GM21390 (cell line): Measurements from ENCODE around the gene HIRIP3.
"Not testable (repeated sequence)": the region's sequence is repeated elsewhere in the genome, so short reads cannot be mapped to it uniquely, and the experiment has no call there.

Source experiments
- ATAC-seq: cut with Tn5 transposase; IDR thresholded peaks from one replicate; pipeline ENCODE4 v1.9.1; 2021; ENCODE audit not compliant: unreplicated experiment

The HIRIP3 gene, protein sequence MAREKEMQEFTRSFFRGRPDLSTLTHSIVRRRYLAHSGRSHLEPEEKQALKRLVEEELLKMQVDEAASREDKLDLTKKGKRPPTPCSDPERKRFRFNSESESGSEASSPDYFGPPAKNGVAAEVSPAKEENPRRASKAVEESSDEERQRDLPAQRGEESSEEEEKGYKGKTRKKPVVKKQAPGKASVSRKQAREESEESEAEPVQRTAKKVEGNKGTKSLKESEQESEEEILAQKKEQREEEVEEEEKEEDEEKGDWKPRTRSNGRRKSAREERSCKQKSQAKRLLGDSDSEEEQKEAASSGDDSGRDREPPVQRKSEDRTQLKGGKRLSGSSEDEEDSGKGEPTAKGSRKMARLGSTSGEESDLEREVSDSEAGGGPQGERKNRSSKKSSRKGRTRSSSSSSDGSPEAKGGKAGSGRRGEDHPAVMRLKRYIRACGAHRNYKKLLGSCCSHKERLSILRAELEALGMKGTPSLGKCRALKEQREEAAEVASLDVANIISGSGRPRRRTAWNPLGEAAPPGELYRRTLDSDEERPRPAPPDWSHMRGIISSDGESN

DNA sequence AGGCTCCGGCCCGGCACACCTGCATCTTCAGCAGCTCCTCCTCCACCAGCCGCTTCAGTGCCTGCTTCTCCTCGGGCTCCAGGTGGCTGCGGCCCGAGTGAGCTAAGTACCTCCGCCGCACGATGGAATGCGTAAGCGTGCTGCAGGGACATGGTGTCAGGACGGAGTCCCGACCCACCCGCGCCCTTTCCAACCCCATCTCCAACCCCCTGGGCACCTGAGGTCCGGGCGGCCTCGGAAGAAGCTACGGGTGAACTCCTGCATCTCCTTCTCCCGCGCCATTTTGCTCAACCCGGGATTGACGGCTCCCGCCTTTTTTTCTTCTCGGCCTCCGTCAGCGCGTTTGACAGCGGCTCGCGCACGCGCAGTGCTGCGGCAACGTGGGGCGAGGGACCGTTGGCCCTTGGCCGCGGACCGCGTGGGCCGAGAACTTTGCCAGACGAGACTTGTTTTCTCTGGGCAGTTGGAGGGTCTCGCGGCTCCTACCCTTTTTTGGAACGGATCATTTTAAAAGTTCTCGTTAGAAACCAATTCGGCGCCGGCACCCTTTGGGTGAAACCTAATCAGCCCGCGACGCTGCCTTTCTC is at the start of gene HIRIP3:
Gene HIRIP3, minus strand, starts transcription at position 294 of the 587 bp plus-strand sequence. Its CDS starts 12 bp downstream, at position 282.
- ATAC-seq: peak; percentile 40

DNA sequence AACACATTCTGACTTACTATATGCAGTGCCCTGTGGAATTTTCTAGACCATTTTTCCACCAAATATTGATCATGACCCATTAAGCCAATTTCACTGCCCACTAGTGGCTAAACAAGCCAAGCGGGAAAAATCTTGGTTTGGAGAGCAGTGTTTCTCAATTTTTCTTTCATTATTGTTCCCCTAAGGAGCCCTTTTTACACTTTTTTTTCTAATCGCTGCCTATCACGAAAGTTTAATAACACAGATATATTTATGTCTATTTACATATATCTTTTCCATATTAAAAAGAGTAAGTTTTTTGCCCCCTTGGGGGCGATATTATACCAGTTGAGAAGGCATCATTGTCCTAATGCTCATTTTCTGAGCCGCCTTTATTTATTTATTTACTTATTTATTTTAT is 46.4 kb upstream of the HIRIP3 start:
- no peak for ATAC-seq

DNA sequence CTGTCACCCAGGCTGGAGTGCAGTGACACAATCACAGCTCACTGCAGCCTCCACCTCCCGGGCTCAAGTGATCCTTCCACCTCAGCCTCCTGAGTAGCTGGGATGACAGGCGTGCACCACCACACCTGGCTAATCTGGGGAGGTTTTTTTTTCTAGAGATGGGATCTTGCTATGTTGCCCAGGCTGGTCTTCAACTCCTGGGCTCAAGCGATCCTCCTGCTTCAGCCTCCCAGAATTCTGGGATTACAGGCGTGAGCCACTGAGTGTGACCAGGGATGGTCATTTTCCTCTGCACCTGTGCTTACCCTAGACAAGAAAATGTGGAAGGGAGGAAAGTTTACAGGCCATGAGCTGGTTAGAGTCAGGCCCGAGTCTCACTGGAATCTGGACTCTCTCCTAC is 45.3 kb upstream of the HIRIP3 start:
- ATAC-seq: not testable (repeated sequence)

DNA sequence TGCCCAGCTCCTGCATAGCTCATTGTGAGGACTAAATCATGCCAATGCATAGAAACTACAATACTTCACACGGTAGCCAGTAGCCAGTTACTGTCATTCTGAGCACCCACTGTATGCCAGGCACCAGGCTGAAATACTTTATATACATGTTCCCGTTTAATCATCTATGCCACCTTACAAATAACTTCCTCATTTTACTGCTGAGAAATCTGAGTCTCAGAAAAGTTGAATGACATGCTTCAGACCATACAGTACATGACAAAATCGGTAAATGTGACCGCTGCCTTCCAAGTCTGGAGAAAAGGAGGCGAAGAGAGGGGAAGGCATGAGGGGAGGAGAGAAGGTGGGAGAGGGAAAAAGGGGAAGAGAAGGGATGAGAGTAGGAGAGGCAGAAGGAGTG is 44.8 kb upstream of the HIRIP3 start:
- ATAC-seq: no peak

DNA sequence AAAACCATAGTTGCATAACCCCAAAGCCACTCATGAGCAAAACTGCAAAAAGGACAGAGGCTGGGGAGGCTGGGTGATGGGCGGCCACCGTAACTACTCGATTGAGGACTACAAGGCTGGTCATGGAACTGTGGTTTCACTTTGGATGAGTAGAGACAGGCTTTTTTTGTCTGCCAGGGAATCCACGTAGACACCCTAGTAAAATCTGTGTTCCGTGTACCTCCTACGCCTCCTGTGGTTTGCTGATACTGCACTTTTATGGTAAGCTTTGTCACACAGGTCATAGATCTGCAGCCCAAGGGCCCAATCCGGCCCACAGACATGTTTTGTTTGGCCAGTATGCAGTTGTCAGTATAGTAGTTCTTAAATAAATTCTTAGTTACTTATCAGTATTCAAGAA is 37.9 kb upstream of the HIRIP3 start:
- no peak for ATAC-seq

DNA sequence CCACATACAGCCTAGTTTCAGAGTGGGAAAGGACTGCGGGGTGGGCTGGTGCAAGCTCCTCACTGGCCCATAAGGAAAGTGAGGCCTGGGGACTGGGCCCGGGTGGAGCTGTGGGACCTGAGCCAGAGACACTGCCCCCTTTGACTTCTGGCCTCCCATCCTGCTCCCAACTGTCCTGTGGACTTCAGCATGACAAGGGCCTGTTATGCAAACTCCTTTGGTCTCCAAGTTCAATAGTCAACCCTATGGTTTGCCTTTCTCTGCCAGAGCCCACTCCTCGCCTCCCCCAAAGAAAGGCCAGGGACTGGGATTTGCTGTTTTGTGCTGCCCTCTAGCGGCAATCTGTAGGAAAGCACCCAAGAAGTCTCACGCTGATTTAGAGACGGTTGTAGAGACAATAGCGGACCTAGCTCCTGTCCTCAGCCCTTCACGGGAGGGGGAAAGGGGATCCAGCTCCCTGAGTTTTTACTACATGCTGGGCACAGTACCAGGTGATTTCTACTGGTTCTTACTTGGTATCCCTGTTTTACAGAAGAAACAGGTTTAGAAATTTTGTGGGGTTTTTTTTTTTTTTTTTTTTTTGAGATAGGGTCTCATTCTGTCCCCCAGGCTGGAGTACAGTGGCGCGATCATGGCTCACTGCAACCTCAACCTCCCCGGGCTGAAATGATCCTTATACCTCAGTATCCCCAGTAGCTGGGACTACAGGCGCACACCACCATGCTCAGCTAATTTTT is 36.8 kb upstream of the HIRIP3 start:
- no peak for ATAC-seq

DNA sequence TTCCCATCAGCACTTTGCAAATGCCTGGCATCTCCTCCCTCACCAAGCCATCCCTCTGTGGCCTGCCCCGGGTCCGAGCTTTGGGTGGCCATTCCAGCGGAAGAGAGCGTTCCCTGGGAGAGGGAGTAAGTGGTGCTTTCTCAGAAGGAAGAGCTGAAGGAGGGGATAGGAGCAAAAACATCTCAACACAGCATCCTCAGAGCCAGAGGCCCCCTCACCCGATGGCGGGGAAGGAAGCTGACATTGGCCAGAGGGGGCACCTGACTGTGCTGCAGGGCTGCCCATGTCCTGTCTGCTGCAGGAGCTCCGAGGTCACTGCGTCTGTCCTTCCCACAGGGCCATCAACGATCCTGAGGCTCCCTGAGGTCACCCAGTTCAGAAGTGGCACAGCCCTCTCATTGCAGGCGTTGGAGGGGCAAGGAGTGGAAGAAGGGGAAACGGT is 36.1 kb upstream of the HIRIP3 start:
- no peak for ATAC-seq

DNA sequence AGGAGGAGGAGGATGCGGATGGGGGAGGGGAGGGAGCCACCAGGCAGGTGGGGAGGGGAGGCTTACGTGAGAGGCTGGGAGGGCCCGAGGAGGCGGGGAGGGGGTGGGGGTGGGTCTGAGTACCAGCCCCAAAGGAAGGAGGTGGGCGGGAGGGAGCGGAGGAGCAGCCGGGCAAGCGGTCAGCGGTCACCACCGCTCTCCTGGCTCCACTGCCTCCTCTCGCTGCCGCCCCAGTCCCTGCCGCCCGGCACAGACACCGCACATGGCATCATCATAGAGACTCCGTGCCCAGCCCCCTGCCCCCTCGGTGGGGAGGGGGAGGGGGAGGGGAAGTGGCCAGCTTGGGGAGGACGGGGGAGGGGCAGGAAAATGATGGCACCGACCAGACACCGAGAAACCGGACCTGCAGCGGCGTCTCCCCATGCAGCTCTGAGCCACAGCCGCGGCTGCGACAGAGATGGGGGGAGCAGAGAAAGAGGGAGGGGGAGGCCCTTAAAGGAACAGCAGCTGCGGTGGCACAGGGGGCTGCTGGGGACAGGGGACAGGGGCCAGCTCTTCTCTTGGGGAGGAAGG is 35.5 kb upstream of the HIRIP3 start, which contains the start of gene TLCD3B:
Gene TLCD3B, minus strand, starts transcription at position 431 of the 573 bp plus-strand sequence. CDS start 744 bp downstream, outside the sequence.
- no peak for ATAC-seq

DNA sequence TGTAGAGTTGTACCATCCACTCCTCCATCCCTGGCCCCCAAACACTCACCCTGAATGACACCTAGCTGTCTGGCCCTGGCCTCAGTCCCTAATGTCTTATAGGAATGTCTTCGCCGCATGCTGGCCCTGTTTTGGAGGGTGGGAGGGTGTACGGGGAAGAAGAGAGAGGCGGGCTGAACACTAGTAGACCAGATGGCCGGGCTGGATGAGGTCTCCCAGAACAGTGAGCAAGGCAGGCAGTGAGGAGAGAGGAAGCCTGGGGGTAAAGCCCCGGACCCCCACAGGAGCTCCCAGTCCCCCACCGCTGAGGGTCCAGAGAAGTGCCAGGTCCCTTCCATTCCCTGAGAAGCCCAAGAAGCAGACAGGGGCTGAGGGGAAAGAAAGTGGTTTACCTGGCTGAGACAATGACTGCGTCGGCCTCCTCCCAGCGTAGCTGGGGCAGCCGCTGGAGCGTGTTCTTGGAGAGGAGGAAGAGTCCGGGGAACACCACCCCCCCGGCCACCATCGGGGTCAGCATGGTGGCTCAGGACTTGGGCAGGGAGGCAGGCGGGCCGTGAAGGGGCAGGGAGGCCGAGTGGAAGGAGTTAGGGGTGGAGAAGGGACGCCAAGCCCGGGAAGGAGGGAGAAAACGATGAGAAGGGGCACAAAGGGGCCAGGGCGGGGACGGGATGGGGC is 34.7 kb upstream of the HIRIP3 start:
- ATAC-seq: no peak

DNA sequence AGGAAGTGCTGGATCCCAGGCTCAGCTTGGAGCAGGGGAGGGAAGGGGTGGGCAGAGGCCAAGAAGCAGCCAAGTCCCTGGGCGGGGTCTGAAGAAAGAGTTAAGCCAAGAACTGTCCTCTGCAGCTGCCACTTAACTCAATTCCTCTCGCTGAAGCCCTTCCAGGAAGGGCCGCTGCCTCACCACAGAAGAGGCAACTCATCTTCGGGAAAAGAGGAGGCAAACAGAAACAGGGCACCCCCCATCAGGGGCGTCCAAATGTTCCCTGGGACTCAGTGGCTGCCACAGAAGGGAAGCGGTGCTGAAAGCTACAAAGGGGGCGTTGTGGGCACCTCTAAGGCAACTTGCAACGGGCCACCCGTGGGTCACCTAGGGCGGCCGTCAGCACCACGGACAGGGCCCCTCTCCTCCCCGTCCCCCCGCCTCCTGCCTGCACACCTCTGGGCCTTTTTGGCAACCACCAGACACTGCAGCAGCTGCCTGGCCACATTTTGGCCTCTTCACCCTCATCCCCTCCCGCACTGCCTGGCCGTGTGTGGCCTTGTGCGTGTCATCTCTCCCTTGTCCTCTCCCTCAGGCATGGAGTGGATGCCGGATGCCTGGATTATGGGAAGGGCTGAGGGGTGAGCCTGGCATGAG is 33.1 kb upstream of the HIRIP3 start:
- ATAC-seq: no peak

DNA sequence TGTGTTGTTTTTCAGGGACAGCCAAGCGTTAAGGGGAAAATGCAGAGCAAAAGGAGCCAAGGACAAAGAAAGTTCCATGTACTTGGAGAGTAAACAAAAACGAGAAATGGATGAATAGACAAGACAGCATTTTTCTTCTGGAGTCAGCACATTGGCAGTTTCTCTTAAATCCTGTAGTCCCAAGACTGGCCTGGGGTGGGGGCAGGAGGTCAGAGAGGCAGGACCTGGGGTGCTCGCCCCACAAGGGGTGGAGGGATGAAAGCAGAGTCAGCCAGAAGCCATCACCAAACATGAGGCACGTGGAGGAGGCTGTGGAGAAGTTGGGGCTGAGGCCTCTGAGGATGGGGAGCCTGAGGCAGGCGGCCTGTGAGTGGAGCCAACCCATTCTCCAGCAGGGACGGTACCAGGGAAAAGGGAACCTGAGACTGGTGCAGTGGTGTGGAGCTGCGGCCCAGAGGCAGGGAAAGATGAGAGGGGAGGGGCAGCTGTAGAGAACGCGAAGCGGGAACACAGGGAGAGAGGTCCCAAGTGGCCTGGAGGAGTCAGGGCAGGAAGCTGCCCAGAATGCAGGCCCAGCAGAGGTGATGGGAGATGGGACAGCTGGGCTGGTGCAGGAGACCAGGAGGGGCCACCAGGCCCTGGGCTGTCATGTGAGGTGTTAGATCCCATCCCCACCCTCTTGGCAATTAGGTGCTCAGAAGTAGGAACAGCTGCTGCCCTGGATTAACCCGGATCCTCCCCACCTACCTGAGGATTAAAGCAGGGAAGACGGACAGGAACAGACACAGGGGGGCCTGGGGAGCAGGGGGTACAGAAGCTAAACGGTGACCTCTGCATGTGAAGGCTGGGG is 32.4 kb upstream of the HIRIP3 start:
- no peak for ATAC-seq

DNA sequence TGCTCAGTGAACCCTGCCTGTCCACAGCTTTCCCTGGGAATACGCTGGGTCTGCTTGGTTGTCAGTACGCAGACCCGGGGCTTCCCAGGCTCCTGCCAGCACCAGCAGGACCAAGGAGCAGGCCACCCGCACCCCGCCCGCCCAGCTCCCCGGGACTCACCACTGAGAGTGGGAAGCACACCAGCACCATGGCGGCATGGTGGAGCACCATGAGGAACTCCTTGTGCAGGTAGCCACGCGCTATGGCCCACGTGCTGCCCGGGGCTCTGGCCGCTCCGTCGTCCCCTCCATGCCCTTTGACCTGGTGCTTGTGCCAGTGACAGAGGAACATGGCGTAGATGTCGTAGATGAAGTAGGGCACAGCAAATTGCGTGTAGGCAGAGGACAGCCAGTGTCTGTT is 31.0 kb upstream of the HIRIP3 start:
- no peak for ATAC-seq

DNA sequence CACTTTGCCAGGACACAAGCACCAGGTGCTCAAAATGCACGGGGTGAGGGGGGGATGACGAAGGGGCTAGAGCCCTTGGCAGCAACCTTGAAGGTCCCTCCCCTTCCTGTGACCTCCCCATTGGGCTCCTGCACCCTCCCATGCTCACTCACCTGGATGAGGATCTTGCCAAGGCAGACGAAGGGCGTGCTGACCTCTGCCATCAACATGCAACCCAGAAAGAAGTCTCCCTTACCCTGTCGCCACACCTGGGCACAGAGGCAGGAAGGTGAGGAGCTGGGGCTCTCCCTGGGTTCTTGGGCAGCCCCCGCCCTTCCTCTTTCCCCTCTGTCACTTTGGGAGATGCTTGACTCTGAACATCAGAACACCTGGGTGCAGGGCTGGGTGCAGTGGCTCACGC is 30.2 kb upstream of the HIRIP3 start:
- no peak for ATAC-seq

DNA sequence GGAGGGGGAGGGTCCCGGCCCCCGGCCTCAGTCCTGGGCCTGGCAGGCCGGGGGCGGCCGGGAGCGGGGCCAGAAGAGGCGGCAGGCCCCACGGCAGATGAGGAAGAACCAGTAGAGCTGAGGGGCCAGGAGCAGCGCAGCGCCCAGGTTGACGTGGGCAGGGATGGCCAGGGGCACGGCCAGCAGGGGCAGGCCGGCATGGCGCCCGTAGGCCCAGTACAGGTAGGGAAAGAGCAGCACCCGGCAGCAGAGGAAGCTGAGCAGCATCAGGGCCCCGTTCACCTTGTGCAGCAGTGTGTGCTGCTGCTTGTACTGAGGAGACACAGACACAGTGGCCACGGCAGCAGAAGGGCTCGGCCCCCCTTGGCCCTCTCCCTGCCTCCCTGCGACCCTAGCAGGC is 29.7 kb upstream of the HIRIP3 start:
- no peak for ATAC-seq

DNA sequence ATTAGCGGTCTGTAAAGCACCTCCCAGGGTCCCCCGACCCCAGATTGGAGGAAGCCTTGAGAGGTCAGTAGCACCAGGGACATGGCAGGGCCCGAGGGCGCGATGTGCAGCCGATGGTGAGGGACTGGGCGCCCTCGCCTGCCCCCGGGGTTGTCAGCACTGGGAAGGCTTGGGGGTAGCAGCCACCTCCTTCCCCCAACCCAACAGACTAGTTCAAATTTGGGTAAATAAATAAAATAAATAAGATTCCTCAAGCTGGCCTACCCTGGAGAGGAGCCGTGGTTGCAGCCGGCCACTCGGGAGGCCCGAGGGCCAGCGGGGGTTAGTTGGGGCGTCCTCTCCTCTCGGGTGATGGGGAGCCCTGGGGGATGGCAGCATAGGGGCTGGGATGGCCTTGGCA is 29.0 kb upstream of the HIRIP3 start:
- ATAC-seq: no peak

DNA sequence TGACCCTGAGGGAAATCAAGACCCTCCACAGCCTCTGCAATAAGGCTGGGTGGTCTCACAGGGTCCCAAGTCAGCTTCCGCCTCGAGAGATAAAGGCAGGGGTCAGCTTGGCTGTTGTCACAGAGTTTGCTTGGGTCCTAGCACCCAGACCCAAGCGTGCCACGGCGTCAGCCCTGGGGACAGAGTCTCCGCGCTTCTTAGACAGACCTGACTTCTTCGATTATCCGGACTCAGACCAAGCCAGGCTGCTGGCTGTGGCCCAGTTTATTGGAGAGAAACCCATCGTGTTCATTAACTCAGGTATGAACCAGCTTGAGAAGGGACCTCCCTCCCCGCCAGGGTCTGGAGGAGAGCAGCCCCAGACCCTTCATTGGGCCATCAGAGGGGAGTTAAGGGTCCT is 28.2 kb upstream of the HIRIP3 start:
- no peak for ATAC-seq

DNA sequence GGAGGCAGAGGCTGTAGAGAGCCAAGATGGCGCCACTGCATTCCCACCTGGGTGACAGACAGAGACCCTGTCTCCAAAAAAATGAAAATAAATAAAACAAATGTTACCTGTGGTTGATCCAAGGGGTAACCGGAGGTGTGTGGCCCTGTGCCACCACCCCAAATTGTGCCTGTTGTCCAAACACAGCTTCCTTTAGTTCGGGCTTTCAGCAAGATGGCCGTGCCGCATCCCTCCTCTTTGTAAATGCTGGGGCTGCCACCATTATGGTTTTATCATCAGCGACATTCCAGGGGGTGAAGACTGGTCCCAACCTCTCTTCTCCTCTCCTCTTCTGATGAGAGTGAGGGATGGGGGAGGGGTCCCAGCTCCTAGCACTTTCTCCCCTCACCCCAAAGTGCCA is 27.5 kb upstream of the HIRIP3 start, which contains the start of gene C16orf92:
Gene C16orf92, plus strand, starts transcription at position 312 of the 400 bp plus-strand sequence. CDS start 143 bp downstream, outside the sequence.
- no peak for ATAC-seq

DNA sequence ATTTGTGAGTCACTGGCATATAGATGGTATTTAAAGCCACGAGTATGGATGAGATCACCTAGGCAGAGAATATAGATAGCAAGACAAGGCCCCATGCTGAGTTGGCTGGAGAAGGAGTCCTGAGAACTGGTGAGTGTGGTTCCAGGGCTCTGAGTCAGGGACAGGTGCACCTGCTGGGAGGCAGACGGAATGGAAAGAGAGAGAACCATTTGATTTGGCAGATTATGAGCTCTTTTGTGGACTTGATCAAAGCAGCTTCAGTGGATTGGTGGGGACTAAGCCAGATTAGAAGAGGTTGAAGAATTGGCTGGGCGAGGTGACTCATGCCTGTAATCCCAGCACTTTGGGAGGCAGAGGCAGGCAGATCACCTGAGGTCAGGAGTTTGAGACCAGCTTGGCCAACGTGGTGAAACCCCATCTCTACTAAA is 23.3 kb upstream of the HIRIP3 start:
- ATAC-seq: no peak

DNA sequence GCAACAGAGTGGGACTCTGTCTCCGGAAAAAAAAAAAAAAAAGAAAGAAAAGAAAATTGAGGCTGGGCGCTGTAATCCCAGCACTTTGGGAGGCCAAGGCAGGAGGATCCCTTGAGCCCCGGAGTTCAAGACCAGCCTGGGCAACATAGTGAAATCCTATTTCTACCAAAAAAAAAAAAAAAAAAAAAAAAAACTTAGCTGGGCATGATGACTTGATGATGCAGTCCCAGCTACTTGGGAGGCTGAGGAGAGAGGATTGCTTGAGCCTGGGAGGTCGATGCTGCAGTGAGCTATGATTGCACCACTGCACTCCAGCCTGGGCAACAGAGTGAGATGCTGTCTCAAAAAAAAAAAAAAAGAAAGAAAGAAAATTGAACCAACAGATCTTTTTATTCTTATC is 22.5 kb upstream of the HIRIP3 start:
- not testable (repeated sequence) for ATAC-seq
